ENCODE data around the gene ELK1.

GRCh38 chrX:47628982-47629381 is 21.4 kb downstream of the ELK1 start:
- TF ChIP-seq CTCF (IDR thresholded peaks at IDR 0.05) (no peak), POLR2A (IDR thresholded peaks at IDR 0.05) (no peak)
